Activated naive CD8-positive, alpha-beta T cell (primary cell): ENCODE results near the gene OSTN.

Experiments used
- H3K27ac Mint-ChIP-seq: one replicate; pipeline ENCODE4 v1.8.0; 2021; ENCODE audit warnings: mixed read lengths
- H3K27me3 Mint-ChIP-seq: one replicate; pipeline ENCODE4 v1.8.0; 2021; ENCODE audit warnings: mixed read lengths
- H3K36me3 Mint-ChIP-seq: one replicate; pipeline ENCODE4 v1.8.0; 2021; ENCODE audit warnings: mixed read lengths
- H3K4me1 Mint-ChIP-seq: one replicate; pipeline ENCODE4 v1.8.0; 2021; ENCODE audit warnings: low read depth, mixed read lengths
- H3K4me3 Mint-ChIP-seq: one replicate; pipeline ENCODE4 v1.8.0; 2021; ENCODE audit warnings: mild to moderate bottlenecking, mixed read lengths
- H3K9me3 Mint-ChIP-seq: one replicate; pipeline ENCODE4 v1.8.0; 2021; ENCODE audit warnings: low read depth, mixed read lengths

The OSTN gene

GRCh38 chr3:191198480-191198879 is 561 bp upstream of the OSTN start:
- H3K4me3 Mint-ChIP-seq = no peak overlapping the region

GRCh38 chr3:191210032-191210431 is 11.0 kb downstream of the OSTN start:
- no peaks in the 10 kb centered on the region for H3K9me3 Mint-ChIP-seq
- H3K27me3 Mint-ChIP-seq = peaks cover 2% of the 10 kb centered on the region
- H3K4me3 Mint-ChIP-seq = no peak overlapping the region
- no peak overlapping the region for H3K27ac Mint-ChIP-seq
- H3K36me3 Mint-ChIP-seq = no peaks in the 10 kb centered on the region
- no peaks in the 10 kb centered on the region for H3K4me1 Mint-ChIP-seq

More at GRCh38 chr3:191198480-191198879, 561 bp upstream of the OSTN start:
- no peaks in the 10 kb centered on the region for H3K36me3 Mint-ChIP-seq
- no peaks in the 10 kb centered on the region for H3K4me1 Mint-ChIP-seq
- no peak overlapping the region for H3K27ac Mint-ChIP-seq
- H3K27me3 Mint-ChIP-seq = no peaks in the 10 kb centered on the region
- no peaks in the 10 kb centered on the region for H3K9me3 Mint-ChIP-seq

DNA sequence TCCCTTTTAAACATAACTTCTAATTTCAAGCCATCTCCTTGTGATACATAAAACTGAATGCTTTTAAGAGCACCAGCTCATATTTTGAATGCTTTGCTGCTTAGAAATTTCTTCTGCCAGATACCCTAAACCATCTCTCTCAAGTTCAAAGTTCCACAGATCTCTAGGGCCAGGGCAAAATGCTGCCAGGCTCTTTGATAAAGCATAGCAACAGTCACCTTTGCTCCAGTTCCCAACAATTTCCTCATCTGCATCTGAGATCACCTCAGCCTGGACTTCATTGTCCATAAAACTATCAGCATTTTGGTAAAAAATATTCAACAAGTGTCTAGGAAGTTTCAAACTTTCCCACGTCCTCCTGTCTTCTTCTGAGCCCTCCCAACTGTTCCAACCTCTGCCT is 17.5 kb downstream of the OSTN start:
- H3K27me3 Mint-ChIP-seq = peaks cover 1% of the 10 kb centered on the region
- H3K36me3 Mint-ChIP-seq = no peaks in the 10 kb centered on the region
- no peak overlapping the region for H3K4me3 Mint-ChIP-seq
- H3K27ac Mint-ChIP-seq = no peak overlapping the region
- no peaks in the 10 kb centered on the region for H3K4me1 Mint-ChIP-seq
- H3K9me3 Mint-ChIP-seq = peaks cover 3% of the 10 kb centered on the region

- Mint-ChIP-seq H3K9me3 (peaks cover 3% of the 10 kb centered on the region), H3K27me3 (peaks cover 1% of the 10 kb centered on the region)
Observed at GRCh38 chr3:191217301-191217700, 18.3 kb downstream of the OSTN start.

GRCh38 chr3:191220908-191221307 is 21.9 kb downstream of the OSTN start:
- peaks cover 3% of the 10 kb centered on the region for H3K9me3 Mint-ChIP-seq
- peaks cover 1% of the 10 kb centered on the region for H3K27me3 Mint-ChIP-seq
- no peaks in the 10 kb centered on the region for H3K36me3 Mint-ChIP-seq
- H3K4me1 Mint-ChIP-seq = no peaks in the 10 kb centered on the region
- H3K4me3 Mint-ChIP-seq = no peak overlapping the region
- no peak overlapping the region for H3K27ac Mint-ChIP-seq

More at GRCh38 chr3:191217301-191217700, 18.3 kb downstream of the OSTN start:
- Mint-ChIP-seq H3K27ac (no peak overlapping the region), H3K4me1 (no peaks in the 10 kb centered on the region), H3K36me3 (no peaks in the 10 kb centered on the region), H3K4me3 (no peak overlapping the region)

DNA sequence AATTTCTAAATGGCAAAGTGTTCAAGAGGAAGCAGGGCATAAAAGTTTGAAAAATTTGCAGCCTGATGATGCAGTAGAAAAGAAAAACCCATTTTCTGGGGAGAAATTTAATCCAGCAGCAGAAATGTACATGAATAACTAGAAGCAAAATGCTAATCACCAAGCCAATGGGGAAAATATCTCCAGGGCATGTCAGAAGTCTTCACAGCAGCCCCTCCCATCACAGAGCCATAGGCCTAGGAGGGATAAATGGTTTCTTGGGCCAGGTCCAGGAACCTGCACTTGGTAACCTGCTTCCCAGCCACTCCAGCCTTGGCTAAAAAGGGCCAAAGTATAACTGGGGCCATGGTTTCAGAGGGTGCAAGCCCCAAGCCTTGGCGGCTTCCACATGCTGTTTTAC is 22.6 kb downstream of the OSTN start:
- Mint-ChIP-seq H3K27ac (no peak overlapping the region), H3K4me3 (no peak overlapping the region), H3K27me3 (peaks cover 1% of the 10 kb centered on the region), H3K9me3 (peaks cover 3% of the 10 kb centered on the region), H3K4me1 (no peaks in the 10 kb centered on the region), H3K36me3 (no peaks in the 10 kb centered on the region)

- Mint-ChIP-seq H3K27ac (no peak overlapping the region), H3K9me3 (no peaks in the 10 kb centered on the region), H3K36me3 (no peaks in the 10 kb centered on the region), H3K27me3 (no peaks in the 10 kb centered on the region), H3K4me3 (no peak overlapping the region), H3K4me1 (no peaks in the 10 kb centered on the region)
Observed at GRCh38 chr3:191227541-191227940, 28.5 kb downstream of the OSTN start.

- Mint-ChIP-seq H3K36me3 (no peaks in the 10 kb centered on the region), H3K4me1 (no peaks in the 10 kb centered on the region)
Observed at GRCh38 chr3:191234216-191234615, 35.2 kb downstream of the OSTN start.

DNA sequence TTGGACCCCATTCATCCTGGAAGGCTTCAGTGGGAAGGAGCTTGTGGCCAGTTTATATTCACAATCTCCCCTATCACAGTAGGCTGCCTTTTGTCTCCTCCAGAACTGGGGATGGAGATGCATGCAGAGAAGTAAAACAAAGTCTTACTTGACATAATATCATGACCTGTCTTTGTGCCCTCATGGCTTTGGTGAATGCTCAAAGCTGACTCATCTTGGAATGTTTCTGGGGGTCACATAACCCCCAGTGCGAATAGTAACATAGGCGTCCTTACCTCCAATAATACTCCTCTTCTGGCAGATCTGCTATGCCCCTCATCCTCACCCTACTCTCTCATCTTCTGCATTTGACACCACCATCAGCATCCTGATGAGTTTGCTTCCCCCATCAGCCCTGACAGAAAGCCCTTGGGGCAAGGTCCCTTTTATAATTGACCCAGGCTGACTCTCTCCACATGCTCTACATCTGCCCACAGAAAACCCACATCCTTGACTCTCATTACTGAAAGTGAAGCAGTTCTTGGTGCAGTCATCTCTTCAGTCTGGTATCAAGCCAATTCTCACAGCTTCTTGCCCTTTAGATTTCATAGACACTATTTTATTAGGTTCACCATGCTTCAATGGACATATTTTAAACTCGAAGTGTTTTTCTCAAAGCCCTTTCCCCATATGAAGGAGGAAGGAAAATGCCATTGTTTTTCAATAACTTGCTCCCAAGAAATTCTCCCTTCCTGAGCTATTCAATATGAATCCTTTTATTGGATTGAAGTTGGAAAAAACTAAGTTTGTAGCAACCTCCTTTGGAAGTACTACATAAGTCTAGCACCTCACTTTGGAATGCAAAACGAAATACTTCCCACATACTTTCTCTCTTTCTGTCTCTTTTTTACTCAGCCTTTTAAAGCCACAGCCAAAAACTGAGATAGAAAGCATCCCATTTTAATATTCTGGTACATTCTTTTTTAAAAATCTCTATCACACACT is 36.6 kb downstream of the OSTN start:
- Mint-ChIP-seq H3K36me3 (no peaks in the 10 kb centered on the region), H3K27ac (no peak overlapping the region), H3K9me3 (no peaks in the 10 kb centered on the region), H3K27me3 (no peaks in the 10 kb centered on the region), H3K4me1 (no peaks in the 10 kb centered on the region), H3K4me3 (no peak overlapping the region)

More at GRCh38 chr3:191234216-191234615, 35.2 kb downstream of the OSTN start:
- no peaks in the 10 kb centered on the region for H3K9me3 Mint-ChIP-seq
- no peak overlapping the region for H3K4me3 Mint-ChIP-seq
- H3K27ac Mint-ChIP-seq = no peak overlapping the region
- no peaks in the 10 kb centered on the region for H3K27me3 Mint-ChIP-seq

GRCh38 chr3:191236646-191237045 is 37.6 kb downstream of the OSTN start:
- Mint-ChIP-seq H3K4me3 (no peak overlapping the region), H3K9me3 (no peaks in the 10 kb centered on the region), H3K36me3 (no peaks in the 10 kb centered on the region), H3K27ac (no peak overlapping the region), H3K4me1 (no peaks in the 10 kb centered on the region), H3K27me3 (no peaks in the 10 kb centered on the region)

- no peak overlapping the region for H3K27ac Mint-ChIP-seq
- no peaks in the 10 kb centered on the region for H3K36me3 Mint-ChIP-seq
- no peaks in the 10 kb centered on the region for H3K9me3 Mint-ChIP-seq
- no peaks in the 10 kb centered on the region for H3K4me1 Mint-ChIP-seq
- H3K27me3 Mint-ChIP-seq = no peaks in the 10 kb centered on the region
- H3K4me3 Mint-ChIP-seq = no peak overlapping the region
Observed at GRCh38 chr3:191237047-191237882, 38.2 kb downstream of the OSTN start.

DNA sequence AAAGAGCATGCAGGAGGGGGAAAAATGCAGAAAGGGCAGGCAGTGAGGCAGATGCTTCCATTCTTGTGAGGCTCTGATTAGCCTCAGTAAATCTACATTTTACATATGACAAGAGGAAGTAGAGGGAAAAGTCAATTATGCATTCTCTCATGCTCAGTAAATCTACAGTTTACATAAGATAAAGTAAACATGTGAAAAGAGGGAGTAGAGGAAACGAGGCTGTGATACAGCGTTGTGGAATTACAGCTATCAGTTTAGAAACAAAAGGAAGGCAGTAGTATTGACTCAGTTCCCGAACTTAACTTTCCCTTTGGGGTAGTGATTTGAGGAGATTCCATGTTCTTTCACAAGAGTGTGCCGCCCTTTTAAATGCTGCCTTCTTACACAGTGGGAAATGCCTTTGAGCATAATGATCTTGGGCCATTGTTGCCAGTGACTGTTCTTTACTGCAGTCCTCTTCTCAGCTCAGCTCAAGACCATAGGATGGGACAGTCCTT is 39.3 kb downstream of the OSTN start:
- no peak overlapping the region for H3K4me3 Mint-ChIP-seq
- no peaks in the 10 kb centered on the region for H3K4me1 Mint-ChIP-seq
- no peaks in the 10 kb centered on the region for H3K36me3 Mint-ChIP-seq
- H3K27ac Mint-ChIP-seq = no peak overlapping the region
- H3K27me3 Mint-ChIP-seq = no peaks in the 10 kb centered on the region
- H3K9me3 Mint-ChIP-seq = no peaks in the 10 kb centered on the region

GRCh38 chr3:191239407-191240031 is 40.5 kb downstream of the OSTN start:
- H3K9me3 Mint-ChIP-seq = no peaks in the 10 kb centered on the region
- no peaks in the 10 kb centered on the region for H3K27me3 Mint-ChIP-seq
- H3K4me1 Mint-ChIP-seq = no peaks in the 10 kb centered on the region
- no peaks in the 10 kb centered on the region for H3K36me3 Mint-ChIP-seq
- H3K4me3 Mint-ChIP-seq = no peak overlapping the region
- H3K27ac Mint-ChIP-seq = no peak overlapping the region

DNA sequence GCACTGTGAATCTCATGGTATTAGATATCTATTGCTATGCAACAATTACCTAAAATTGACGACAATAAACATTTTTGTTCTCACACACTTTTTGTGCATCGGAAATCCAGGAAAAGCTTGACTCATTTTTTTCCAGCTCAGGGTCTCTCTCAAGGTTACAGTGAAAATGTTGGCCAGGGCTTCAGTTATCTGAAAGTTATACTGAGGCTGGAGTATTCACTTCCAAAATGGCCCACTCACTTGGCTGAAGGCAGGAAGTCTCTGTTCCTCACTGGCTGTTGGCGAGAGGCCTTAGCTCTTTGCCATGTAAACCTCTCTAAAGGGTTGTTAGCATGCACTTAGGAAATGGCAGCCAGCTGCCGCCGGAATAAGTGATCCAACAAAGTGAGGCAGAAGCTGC is 41.4 kb downstream of the OSTN start:
- H3K9me3 Mint-ChIP-seq = no peaks in the 10 kb centered on the region
- no peaks in the 10 kb centered on the region for H3K27me3 Mint-ChIP-seq
- no peak overlapping the region for H3K27ac Mint-ChIP-seq
- no peaks in the 10 kb centered on the region for H3K36me3 Mint-ChIP-seq
- H3K4me3 Mint-ChIP-seq = no peak overlapping the region
- no peaks in the 10 kb centered on the region for H3K4me1 Mint-ChIP-seq
